CD1c-positive myeloid dendritic cell (primary cell): Measurements from ENCODE around the gene MYCBP2.
"Not testable (repeated sequence)": the region's sequence is repeated elsewhere in the genome, so short reads cannot be mapped to it uniquely, and the experiment has no call there.

Experiments used
- DNase-seq: peaks from one replicate; pipeline ENCODE4 v3.0.0-alpha.2; 2016; ENCODE audit errors: extremely low spot score

The MYCBP2 gene

GRCh38 chr13:77338961-77339401 lies 12.1 kb upstream of the MYCBP2 start:
- peak; percentile 63 for DNase-seq

GRCh38 chr13:77338329-77338728 lies 11.4 kb upstream of the MYCBP2 start:
- no peak for DNase-seq

- DNase-seq, result no peak
Observed at GRCh38 chr13:77337159-77337558, 10.3 kb upstream of the MYCBP2 start.

- peak; percentile 32 for DNase-seq
Observed at GRCh38 chr13:77335543-77335942, 8.6 kb upstream of the MYCBP2 start.

- DNase-seq, result peak; percentile 26
Observed at GRCh38 chr13:77333594-77333993, 6.7 kb upstream of the MYCBP2 start.

GRCh38 chr13:77331421-77331820 lies 4.5 kb upstream of the MYCBP2 start:
- no peak for DNase-seq

GRCh38 chr13:77329911-77330584 lies 3.2 kb upstream of the MYCBP2 start:
- no peak for DNase-seq

- peak; percentile 95 for DNase-seq
Observed at GRCh38 chr13:77329133-77329910, 2.4 kb upstream of the MYCBP2 start.

GRCh38 chr13:77328819-77329132 lies 1.9 kb upstream of the MYCBP2 start:
- DNase-seq, result no peak

GRCh38 chr13:77325371-77325980 lies 1.4 kb downstream of the MYCBP2 start:
- peak; percentile 27 for DNase-seq

- DNase-seq, result peak; percentile 17
Observed at GRCh38 chr13:77323858-77324257, 3.0 kb downstream of the MYCBP2 start.

- no peak for DNase-seq
Observed at GRCh38 chr13:77319536-77319935, 7.4 kb downstream of the MYCBP2 start.

GRCh38 chr13:77318741-77319140 lies 8.2 kb downstream of the MYCBP2 start:
- no peak for DNase-seq

GRCh38 chr13:77316430-77316829 lies 10.5 kb downstream of the MYCBP2 start:
- no peak for DNase-seq

- not testable (repeated sequence) for DNase-seq
Observed at GRCh38 chr13:77315509-77315908, 11.4 kb downstream of the MYCBP2 start.

- DNase-seq, result no peak
Observed at GRCh38 chr13:77313923-77314322, 13.0 kb downstream of the MYCBP2 start.

- no peak for DNase-seq
Observed at GRCh38 chr13:77312311-77312710, 14.6 kb downstream of the MYCBP2 start.

- no peak for DNase-seq
Observed at GRCh38 chr13:77310579-77311279, 16.2 kb downstream of the MYCBP2 start.

GRCh38 chr13:77310161-77310560 lies 16.7 kb downstream of the MYCBP2 start:
- no peak for DNase-seq

- DNase-seq, result no peak
Observed at GRCh38 chr13:77309254-77309653, 17.6 kb downstream of the MYCBP2 start.

- no peak for DNase-seq
Observed at GRCh38 chr13:77306458-77306857, 20.4 kb downstream of the MYCBP2 start.

- peak; percentile 71 for DNase-seq
Observed at GRCh38 chr13:77305266-77305665, 21.6 kb downstream of the MYCBP2 start.
